GM18868 (cell line): ENCODE data around the gene GRAMD4.

Experiments
- ATAC-seq: cut with Tn5 transposase; IDR thresholded peaks from one replicate; pipeline ENCODE4 v1.9.1; 2021; ENCODE audit warnings: mild to moderate bottlenecking, moderate library complexity; ENCODE audit not compliant: unreplicated experiment

Gene GRAMD4

GRCh38 chr22:46682011-46682731, 62.0 kb downstream of the GRAMD4 start:
- ATAC-seq: no peak

GRCh38 chr22:46684706-46685105, 64.5 kb downstream of the GRAMD4 start:
- peak; percentile 57 for ATAC-seq

- no peak for ATAC-seq
Observed at GRCh38 chr22:46686221-46687047, 66.2 kb downstream of the GRAMD4 start.

- ATAC-seq: no peak
Observed at GRCh38 chr22:46687048-46687444, 66.9 kb downstream of the GRAMD4 start.

- ATAC-seq: no peak
Observed at GRCh38 chr22:46687460-46687859, 67.3 kb downstream of the GRAMD4 start.

GRCh38 chr22:46688949-46689348, 68.8 kb downstream of the GRAMD4 start:
- ATAC-seq: no peak

GRCh38 chr22:46690146-46690545, 70.0 kb downstream of the GRAMD4 start:
- ATAC-seq: no peak

GRCh38 chr22:46691571-46691970, 71.4 kb downstream of the GRAMD4 start:
- no peak for ATAC-seq

- ATAC-seq: no peak
Observed at GRCh38 chr22:46693634-46694415, 73.6 kb downstream of the GRAMD4 start.

GRCh38 chr22:46694416-46695170, 74.4 kb downstream of the GRAMD4 start:
- ATAC-seq: no peak

- ATAC-seq: no peak
Observed at GRCh38 chr22:46695346-46696228, 75.4 kb downstream of the GRAMD4 start.

- ATAC-seq: no peak
Observed at GRCh38 chr22:46696229-46696518, 76.0 kb downstream of the GRAMD4 start.

GRCh38 chr22:46696614-46697013, 76.4 kb downstream of the GRAMD4 start:
- no peak for ATAC-seq

- no peak for ATAC-seq
Observed at GRCh38 chr22:46697811-46698515, 77.8 kb downstream of the GRAMD4 start.

GRCh38 chr22:46699091-46699490, 78.9 kb downstream of the GRAMD4 start:
- ATAC-seq: no peak

- ATAC-seq: no peak
Observed at GRCh38 chr22:46701262-46701661, 81.1 kb downstream of the GRAMD4 start.

- no peak for ATAC-seq
Observed at GRCh38 chr22:46703171-46703995, 83.2 kb downstream of the GRAMD4 start.

GRCh38 chr22:46703996-46704370, 83.8 kb downstream of the GRAMD4 start:
- no peak for ATAC-seq

GRCh38 chr22:46706060-46706459, 85.9 kb downstream of the GRAMD4 start:
- no peak for ATAC-seq
